CD4-positive, alpha-beta T cell treated with Interleukin-17A for 1 hour (primary cell): ENCODE measurements around the gene CPEB3.
"Not testable (repeated sequence)": the region's sequence is repeated elsewhere in the genome, so short reads cannot be mapped to it uniquely, and the experiment has no call there.

Source experiments
- DNase-seq: peaks from one replicate; pipeline ENCODE4 v3.0.0-alpha.2; 2020

The CPEB3 gene

GRCh38 chr10:92208157-92208720 lies 82.6 kb downstream of the CPEB3 start:
- no peak for DNase-seq

GRCh38 chr10:92207061-92207460 lies 83.8 kb downstream of the CPEB3 start:
- DNase-seq = no peak

GRCh38 chr10:92203919-92204623 lies 86.8 kb downstream of the CPEB3 start:
- DNase-seq = no peak

DNA sequence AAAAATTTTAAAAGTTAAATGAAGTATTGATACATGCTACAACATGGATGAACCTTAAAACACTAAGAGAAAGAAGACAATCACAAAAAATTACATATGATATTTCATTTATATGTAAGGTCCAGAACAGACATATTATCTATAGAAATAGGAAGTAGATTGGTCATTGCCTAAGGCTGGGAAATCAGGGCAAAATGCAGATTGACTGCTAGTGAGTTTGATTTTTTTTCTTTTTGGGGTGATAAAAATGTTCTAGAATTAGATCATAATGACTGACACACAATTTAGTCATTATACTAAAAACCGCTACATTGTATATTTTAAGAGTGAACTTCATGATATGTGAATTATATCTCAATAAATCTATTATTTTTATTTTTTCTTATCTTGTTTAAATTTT lies 88.3 kb downstream of the CPEB3 start:
- DNase-seq = no peak

DNA sequence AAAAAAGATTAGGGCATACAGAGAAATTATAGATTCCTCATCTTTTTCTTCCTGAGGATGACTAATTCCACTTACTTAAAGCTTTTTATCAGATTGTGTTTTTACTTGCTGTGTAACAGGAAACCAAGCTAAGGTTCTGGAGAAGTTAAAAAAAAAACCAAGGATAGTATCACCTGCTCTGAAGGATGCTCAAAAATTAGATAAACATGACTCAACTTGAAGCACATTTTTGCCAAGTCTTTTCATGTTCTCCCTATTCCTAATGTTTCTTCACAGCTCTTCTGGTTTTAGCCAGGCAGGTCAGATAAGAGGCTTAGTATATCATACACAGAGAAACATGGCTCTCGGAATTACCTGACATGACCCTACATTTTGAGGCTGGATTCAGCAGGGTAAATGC lies 90.3 kb downstream of the CPEB3 start:
- no peak for DNase-seq

DNA sequence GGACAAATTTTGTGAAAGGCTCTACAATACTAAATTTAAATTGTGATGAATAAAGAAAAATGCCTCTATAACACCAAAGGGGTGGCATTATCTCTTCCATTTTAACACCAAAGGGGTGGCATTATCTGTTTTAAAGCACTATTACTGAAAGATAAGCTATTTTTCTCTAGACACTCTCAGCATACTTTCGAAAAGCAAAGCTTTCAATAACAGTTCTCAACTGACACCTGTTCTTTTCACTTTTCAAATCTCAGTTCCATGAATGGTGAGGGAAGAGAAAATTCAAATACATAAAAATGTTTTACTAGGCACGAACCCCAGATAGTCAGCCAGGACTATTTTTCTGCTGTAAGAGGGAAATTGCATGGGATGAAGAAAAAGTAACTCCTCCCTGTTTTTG lies 103.8 kb downstream of the CPEB3 start:
- no peak for DNase-seq

DNA sequence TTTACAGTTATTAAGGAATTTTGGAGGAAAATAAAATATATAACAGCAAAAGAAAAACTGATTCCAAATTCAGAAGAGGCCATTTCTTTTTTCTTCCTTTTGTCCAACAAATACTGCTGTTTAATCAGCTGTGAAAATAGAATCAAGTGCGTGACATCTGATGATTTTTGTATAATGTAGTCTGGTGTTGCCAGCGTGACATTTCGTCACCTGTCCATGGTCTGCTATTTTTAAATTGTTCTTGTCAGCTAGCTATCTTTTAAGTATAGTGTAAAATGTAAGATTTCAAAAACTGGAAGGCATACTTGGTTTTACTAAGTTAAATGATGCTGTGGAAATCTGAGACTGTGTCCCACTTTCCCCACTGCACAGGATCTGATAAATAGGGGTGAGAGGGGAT lies 105.9 kb downstream of the CPEB3 start:
- DNase-seq = no peak

DNA sequence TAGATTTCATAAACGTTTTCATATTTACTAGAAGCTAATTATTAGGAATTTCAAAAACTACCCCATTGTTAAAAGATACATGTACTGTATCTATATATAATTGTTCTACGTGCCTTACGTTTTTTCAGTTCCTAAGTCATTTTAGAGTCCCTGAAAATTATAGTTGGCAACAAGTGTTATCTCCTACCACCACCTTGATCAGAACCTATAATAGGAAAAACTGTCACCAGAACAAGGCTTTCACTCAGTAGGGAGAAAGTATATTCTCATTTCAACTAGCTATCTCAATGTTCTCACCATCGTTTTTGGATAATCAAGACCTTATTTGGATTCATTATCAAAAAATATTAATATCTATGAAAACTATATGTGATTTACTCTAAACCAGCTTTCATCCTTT lies 107.7 kb downstream of the CPEB3 start:
- no peak for DNase-seq

DNA sequence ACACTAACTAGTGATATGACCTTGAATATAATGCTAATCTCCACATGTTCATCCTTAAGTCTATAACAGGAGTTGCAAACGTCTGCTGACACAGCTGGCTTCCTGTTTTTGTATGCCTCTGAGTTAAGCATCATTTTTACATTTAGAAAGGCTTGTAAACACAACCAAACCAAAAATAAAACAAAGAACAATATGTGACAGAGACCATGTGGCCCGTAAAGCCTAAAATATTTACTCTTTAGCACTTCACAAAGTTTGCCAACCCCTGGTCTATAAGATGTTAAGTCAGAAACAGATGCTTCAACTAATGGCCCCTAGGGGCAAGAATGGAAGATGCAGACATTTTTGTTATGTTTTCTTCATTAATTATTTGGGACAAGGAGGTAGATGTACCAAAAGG lies 109.3 kb downstream of the CPEB3 start:
- DNase-seq = no peak

GRCh38 chr10:92180399-92180798 lies 110.5 kb downstream of the CPEB3 start:
- DNase-seq = no peak

GRCh38 chr10:92177546-92177945 lies 113.3 kb downstream of the CPEB3 start:
- no peak for DNase-seq

DNA sequence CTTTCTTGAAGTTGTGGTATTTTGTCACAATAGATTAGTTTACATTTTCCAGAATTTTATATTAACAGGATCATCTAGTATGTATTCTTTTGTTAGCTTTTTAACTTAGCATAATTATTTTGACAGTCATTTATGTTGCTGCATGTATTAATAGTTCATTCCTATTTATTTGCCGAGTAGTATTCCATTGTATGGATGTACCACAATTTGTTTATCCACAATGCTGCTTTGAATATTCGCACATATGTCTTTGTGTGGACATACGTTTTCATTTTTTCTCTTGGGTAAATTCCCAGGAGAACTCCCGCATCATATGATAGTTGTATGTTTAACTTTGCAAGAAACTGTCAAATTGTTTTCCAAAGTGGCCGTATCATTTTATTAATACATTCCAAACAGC lies 115.7 kb downstream of the CPEB3 start:
- DNase-seq = no peak

- no peak for DNase-seq
Observed at GRCh38 chr10:92173996-92174395, 116.9 kb downstream of the CPEB3 start.

GRCh38 chr10:92164036-92164696 lies 126.7 kb downstream of the CPEB3 start:
- no peak for DNase-seq

DNA sequence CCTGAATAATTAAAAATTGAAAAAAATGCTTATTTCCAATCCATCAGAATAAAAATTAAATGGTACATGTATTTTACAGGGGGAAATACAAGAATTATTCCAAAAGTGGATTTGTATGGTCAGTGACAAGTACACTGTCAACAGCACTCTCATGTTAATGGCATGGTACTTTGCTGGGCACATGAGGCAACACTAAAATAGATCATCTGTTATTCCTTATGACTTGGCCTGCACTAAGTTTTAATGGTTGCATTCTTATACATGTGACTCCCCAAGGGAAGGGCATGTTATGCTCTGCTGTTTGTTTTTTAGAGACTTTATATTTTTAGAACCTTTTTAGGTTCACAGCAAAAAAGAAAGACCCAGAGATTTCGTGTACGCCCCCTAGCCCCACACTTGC lies 128.3 kb downstream of the CPEB3 start:
- no peak for DNase-seq

DNA sequence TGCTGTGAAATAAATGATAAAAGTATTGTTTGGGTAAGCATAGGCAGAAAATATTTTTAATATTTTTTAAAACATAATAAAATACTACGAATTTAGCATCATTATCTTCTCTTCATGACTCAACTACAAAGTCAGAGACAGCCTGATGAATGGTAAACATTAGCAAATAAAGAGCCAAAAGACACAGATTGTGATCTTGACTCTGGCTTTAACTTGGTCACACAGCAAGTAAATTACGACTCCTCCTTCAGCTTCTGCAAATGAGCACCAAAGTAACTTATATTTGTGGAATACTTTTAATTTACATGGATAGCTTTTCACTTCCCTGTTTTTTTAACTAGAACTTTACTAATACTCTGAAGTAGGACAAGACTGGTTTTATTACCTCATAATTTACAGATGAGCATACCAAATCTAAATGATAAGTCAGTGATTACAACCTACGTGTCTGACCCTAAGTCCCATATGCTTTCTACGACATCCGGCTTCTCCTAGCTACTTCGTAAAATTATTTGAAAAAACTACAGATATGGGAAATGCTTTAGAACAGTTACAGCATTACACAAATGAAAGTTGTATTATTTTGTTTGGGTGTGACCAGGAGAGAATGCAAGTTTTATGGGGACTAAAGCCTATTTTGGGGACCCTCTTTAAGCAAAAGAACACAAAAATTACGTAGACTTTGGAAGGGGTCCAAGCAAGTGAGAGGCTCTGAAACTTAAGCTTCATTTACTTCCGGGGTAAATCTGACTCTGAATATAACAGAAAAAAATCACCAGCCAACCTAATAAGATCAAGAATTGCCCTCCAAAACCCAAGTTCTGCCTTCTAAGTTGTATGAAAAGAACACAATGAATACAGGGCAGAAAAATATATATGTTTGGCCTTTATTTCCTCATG lies 133.8 kb downstream of the CPEB3 start:
- DNase-seq = no peak

DNA sequence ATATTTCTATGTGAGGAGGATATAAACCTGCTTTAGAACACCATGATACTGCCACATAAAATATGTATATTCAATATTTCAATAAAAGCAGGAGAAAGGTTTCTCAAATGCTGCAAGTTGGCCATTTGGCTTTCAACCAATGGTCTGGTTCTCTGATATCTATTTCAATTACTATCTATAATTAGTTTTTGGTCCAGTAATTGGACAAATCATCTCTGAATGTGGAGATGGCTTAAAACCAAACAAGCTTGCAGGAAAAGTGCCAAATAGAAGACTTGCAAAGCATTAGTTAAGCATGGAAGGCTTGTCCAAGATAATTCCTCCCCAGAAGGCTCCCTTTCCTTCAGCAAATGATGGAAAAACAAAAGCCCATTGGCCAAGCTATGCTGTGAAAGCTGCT lies 140.1 kb downstream of the CPEB3 start:
- DNase-seq = no peak

DNA sequence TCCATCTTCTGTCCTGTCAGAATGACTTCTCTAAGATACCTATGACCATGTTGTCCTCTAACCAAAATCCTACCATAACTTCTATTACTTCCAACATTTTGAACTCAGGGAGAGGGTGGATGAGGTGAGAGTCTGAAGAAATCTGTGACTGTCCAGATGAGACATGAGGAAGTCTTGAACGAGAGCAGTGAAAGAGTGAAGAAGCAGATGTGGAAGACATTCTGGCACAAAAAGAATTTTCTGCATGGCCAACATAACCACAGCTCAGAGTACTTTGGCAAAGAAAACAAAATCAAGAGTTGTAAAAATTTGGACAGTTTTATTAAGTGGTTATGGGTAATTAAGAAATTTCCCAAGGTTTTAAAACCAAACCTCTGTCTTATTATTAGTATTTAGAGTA lies 141.6 kb downstream of the CPEB3 start:
- DNase-seq = no peak

GRCh38 chr10:92146781-92147180 lies 144.1 kb downstream of the CPEB3 start:
- DNase-seq = no peak

DNA sequence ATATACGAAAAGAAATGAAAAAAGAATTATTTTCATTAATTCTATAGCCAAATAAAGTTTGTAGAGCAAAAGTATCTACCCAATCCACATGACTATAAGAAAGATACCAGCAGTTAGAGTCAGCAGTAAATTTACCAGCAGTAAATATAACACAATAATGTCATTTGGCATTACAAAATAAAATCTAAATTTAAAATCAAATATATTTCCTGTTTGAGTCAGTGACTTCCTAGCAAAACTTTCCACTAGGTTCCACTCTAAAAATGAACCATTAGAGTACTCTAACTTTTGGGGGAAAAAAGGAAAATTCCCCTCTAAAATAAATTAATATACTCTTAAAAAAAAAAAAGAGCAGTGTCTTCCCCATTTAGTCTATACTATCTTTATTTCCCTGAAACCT lies 144.8 kb downstream of the CPEB3 start:
- no peak for DNase-seq

DNA sequence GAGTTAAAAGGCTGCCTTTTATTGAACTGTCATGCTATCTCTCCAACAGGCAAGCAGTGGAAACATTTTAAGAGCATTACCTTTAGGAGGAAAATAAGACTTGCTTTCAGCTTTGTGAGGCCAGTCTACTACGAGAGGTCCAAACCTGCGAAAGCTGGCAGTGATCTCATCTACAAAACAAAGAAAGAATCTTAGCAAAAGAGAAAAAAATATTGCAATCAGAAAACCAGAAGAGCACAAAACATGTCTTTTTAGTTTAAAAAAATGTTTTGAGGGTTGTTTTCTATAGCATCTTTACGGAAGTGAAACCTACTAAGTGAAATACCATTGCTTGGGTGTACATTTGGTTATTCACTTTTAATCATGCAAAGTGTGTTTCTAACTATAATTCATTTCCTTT lies 147.9 kb downstream of the CPEB3 start:
- no peak for DNase-seq

DNA sequence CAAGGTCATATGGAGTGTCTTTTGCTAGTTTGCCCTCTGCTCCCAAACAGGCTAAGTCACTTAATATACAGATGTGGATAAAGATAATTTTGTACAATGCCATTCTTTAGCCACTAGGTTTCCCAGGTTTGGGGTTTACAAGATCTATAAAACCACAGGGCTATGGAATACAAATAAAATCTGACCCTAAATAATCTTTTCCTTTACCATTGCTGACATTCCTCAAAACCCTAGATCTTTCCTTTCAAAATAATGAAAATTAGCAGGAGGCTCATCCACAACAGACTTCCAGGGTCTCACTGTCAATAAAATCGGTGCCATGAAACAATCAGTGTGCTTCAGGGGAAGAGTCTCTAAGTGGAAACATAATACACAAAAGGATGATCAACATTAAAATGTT lies 148.4 kb downstream of the CPEB3 start:
- DNase-seq = no peak

- not testable (repeated sequence) for DNase-seq
Observed at GRCh38 chr10:92141147-92141546, 149.7 kb downstream of the CPEB3 start.

DNA sequence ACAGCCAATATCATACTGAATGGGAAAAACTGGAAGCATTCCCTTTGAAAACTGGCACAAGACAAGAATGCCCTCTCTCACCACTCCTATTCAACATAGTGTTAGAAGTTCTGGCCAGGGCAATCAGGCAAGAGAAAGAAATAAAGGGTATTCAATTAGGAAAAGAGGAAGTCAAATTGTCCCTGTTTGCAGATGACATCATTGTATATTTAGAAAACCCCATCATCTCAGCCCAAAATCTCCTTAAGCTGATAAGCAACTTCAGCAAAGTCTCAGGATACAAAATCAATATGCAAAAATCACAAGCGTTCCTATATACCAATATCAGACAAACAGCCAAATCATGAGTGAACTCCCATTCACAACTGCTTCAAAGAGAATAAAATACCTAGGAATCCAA lies 156.8 kb downstream of the CPEB3 start:
- not testable (repeated sequence) for DNase-seq
